ENCODE measurements around the gene COQ8B.

The COQ8B gene

DNA sequence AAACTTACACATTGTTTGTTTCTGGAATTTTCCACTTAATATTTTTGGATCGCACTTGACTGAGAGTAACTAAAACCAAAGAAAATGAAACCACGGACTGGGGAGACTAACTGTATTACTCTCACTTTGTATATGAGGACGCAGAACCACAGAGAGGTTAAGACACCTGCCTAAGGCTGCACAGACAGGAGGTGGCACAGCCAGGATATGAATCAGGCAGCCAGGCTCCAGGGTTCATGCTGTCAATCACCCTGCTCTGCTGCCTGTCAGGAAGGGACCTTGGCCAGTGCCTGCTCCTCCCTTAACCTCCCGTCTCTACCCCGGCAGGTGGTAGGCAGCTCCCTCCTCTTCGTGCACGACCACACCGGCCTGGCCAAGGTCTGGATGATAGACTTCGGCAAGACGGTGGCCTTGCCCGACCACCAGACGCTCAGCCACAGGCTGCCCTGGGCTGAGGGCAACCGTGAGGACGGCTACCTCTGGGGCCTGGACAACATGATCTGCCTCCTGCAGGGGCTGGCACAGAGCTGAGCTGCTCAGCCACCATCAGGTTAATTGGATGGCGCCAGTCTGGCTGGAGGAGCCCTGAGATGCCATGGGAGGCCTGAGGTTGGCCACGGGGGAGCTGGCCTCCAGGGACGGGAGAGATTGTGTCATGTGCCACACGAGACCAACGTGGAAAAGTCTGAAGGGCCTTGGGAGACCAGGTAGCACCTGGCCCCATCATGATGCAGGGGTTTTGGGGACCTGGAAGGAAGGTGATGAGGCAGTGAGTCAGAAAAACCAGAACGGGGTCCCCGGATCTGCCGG lies 22.5 kb upstream of the COQ8B start:
- no peaks in the 10 kb centered on the region for H3K79me2 ChIP-seq (ENCODE audit: control insufficient read depth, low read length)
- TF ChIP-seq, protein P1, sequence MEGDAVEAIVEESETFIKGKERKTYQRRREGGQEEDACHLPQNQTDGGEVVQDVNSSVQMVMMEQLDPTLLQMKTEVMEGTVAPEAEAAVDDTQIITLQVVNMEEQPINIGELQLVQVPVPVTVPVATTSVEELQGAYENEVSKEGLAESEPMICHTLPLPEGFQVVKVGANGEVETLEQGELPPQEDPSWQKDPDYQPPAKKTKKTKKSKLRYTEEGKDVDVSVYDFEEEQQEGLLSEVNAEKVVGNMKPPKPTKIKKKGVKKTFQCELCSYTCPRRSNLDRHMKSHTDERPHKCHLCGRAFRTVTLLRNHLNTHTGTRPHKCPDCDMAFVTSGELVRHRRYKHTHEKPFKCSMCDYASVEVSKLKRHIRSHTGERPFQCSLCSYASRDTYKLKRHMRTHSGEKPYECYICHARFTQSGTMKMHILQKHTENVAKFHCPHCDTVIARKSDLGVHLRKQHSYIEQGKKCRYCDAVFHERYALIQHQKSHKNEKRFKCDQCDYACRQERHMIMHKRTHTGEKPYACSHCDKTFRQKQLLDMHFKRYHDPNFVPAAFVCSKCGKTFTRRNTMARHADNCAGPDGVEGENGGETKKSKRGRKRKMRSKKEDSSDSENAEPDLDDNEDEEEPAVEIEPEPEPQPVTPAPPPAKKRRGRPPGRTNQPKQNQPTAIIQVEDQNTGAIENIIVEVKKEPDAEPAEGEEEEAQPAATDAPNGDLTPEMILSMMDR (IDR thresholded peaks at IDR 0.05; ENCODE audit: low read depth, low read length, poor library complexity, severe bottlenecking), result no peak
- TF ChIP-seq EZH2phosphoT487 (IDR thresholded peaks at IDR 0.05; ENCODE audit: borderline replicate concordance, low read length), result no peak
- no peak overlapping the region for H3K27ac ChIP-seq (ENCODE audit: low read depth, low read length)
- 0 out of 2 replicates have a peak, but pooled peaks cover 3% of the 10 kb centered on the region for H3K36me3 ChIP-seq (ENCODE audit: control insufficient read depth, low read length)
- no peak overlapping the region for H3K4me2 ChIP-seq (ENCODE audit: low read length)
- H3F3A ChIP-seq (ENCODE audit: control insufficient read depth, insufficient read depth), result no peaks in the 10 kb centered on the region
- no peaks in the 10 kb centered on the region for H3K9me2 ChIP-seq (replicated peaks; ENCODE audit: control insufficient read depth, low read length)
- no peaks in the 10 kb centered on the region for H4K20me1 ChIP-seq (ENCODE audit: control insufficient read depth, insufficient read depth, low read depth, low read length)
- no peaks in the 10 kb centered on the region for H3K27me3 ChIP-seq (ENCODE audit: control insufficient read depth, low read length)
- no peaks in the 10 kb centered on the region for H3K9me3 ChIP-seq (ENCODE audit: control insufficient read depth, insufficient read depth, low read length)
- no peak overlapping the region for H3K4me3 ChIP-seq (ENCODE audit: low read length)
- H3K4me1 ChIP-seq (ENCODE audit: control insufficient read depth, low read length), result no peaks in the 10 kb centered on the region

DNA sequence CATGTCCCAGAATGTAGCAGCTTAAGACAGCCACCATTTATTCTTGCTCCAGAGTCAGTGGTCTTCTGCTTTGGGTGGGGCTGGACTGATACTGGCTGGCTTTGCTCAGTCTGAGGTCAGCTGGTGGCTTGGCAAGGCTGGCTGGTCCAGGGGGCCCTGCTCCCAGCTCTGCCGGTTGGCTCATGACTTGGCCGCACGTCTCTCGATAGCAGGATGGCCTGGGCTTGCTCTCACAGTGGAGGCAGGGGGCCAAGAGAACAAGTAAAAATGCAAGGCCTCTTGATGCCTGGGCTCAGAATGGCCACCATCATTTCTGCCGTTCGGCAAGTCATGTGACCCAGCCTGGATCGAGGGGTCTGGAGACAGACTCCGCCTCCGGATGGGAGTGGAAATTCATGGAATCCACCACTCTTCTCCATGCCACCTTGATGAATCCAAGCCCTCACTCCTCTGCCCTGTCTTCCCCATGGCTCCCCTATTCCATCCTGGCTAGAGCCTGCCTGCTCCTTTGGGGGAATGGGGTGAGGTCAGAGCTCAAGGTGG lies 20.5 kb upstream of the COQ8B start:
- Histone ChIP-seq H3K27ac (ENCODE audit: low read depth, low read length) (no peak overlapping the region), H3K4me2 (ENCODE audit: low read length) (no peak overlapping the region), H3F3A (ENCODE audit: control insufficient read depth, insufficient read depth) (no peaks in the 10 kb centered on the region), H3K9me3 (ENCODE audit: control insufficient read depth, insufficient read depth, low read length) (no peaks in the 10 kb centered on the region), H3K79me2 (ENCODE audit: control insufficient read depth, low read length) (no peaks in the 10 kb centered on the region), H3K4me1 (ENCODE audit: control insufficient read depth, low read length) (no peaks in the 10 kb centered on the region), H3K4me3 (ENCODE audit: low read length) (no peak overlapping the region), H3K36me3 (ENCODE audit: control insufficient read depth, low read length) (0 out of 2 replicates have a peak, but pooled peaks cover 3% of the 10 kb centered on the region), H4K20me1 (ENCODE audit: control insufficient read depth, insufficient read depth, low read depth, low read length) (no peaks in the 10 kb centered on the region), H3K27me3 (ENCODE audit: control insufficient read depth, low read length) (no peaks in the 10 kb centered on the region), H3K9me2 (replicated peaks; ENCODE audit: control insufficient read depth, low read length) (no peaks in the 10 kb centered on the region)
- no peak for TF ChIP-seq EZH2phosphoT487 (IDR thresholded peaks at IDR 0.05; ENCODE audit: borderline replicate concordance, low read length)
- TF ChIP-seq, protein P1 (IDR thresholded peaks at IDR 0.05; ENCODE audit: low read depth, low read length, poor library complexity, severe bottlenecking), result no peak

DNA sequence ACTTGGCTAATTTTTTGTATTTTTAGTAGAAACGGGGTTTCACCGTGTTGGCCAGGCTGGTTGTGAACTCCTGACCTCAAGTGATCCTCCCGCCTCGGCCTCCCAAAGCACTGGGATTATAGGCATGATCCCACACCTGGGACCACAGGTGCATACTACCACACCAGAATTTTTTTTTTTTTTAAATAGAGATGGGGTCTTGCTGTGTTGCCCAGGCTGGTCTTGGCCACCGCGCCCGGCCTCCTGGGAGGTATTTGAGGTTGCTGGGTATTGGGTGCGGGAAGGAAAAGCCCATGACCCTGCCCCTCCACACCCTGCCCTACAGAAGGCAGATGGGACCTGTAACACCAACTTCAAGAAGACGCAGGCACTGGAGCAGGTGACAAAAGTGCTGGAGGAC lies 20.0 kb upstream of the COQ8B start:
- TF ChIP-seq, protein P1 (IDR thresholded peaks at IDR 0.05; ENCODE audit: low read depth, low read length, poor library complexity, severe bottlenecking), result no peak
- TF ChIP-seq EZH2phosphoT487 (IDR thresholded peaks at IDR 0.05; ENCODE audit: borderline replicate concordance, low read length), result no peak
- no peaks in the 10 kb centered on the region for H3F3A ChIP-seq (ENCODE audit: control insufficient read depth, insufficient read depth)
- no peaks in the 10 kb centered on the region for H3K79me2 ChIP-seq (ENCODE audit: control insufficient read depth, low read length)
- H3K36me3 ChIP-seq (ENCODE audit: control insufficient read depth, low read length), result 0 out of 2 replicates have a peak, but pooled peaks cover 3% of the 10 kb centered on the region
- H3K27ac ChIP-seq (ENCODE audit: low read depth, low read length), result no peak overlapping the region
- H3K4me2 ChIP-seq (ENCODE audit: low read length), result no peak overlapping the region
- no peak overlapping the region for H3K4me3 ChIP-seq (ENCODE audit: low read length)
- H3K9me3 ChIP-seq (ENCODE audit: control insufficient read depth, insufficient read depth, low read length), result no peaks in the 10 kb centered on the region
- H3K9me2 ChIP-seq (replicated peaks; ENCODE audit: control insufficient read depth, low read length), result no peaks in the 10 kb centered on the region
- no peaks in the 10 kb centered on the region for H3K4me1 ChIP-seq (ENCODE audit: control insufficient read depth, low read length)
- H3K27me3 ChIP-seq (ENCODE audit: control insufficient read depth, low read length), result no peaks in the 10 kb centered on the region
- H4K20me1 ChIP-seq (ENCODE audit: control insufficient read depth, insufficient read depth, low read depth, low read length), result no peaks in the 10 kb centered on the region

Data from DOHH2 (cell line).